K562 (cell line): ENCODE results near the gene DDX41. TPM values are rescaled to one million over a fixed set of nuclear protein-coding genes. Genes with fewer than 3 reads are reported as not detected.

Source experiments
- ATAC-seq: fragments of 200-7000 bp; cut with Tn5 transposase; 3 replicates; pipeline ENCODE4 v1.9.1; 2020; ENCODE audit warnings: moderate library complexity
- BruUV-seq: library from RNA; stranded (reverse); fragments of 400-500 nt; replicated peaks from 2 replicates; lab custom pipeline; 2021; lab: Mats Ljungman, UMichigan
- CTCF ChIA-PET: fragments of 300-600 bp; formaldehyde crosslinking; extraction: SDS; loops from one replicate; lab custom pipeline; 2021; ENCODE audit warnings: low intra/inter-chr PET ratio; lab: Yijun Ruan, JAX
- POLR2A ChIA-PET: fragments of 300-600, 350-650 bp; sonication (Branson Sonifier 250); formaldehyde crosslinking; extraction: SDS; loops from one replicate; lab custom pipeline; 2021; ENCODE audit warnings: antibody characterized with exemption, inconsistent platforms; lab: Yijun Ruan, JAX
- DNase-seq, 4 experiments: peaks; one replicate each; pipeline versions ENCODE4 v3.0.0 to v3.0.0-alpha.2; 2011 to 2018; ENCODE audit warnings: low spot score in 3 of 4, mixed read lengths in 3 of 4; ENCODE audit errors: extremely low read depth in 1 of 4
- FAIRE-seq: peaks from 2 replicates; lab custom pipeline; 2011; peaks lifted over from hg19 to GRCh38; lab: Jason Lieb, UNC
- H2AFZ ChIP-seq: 2 replicates; pipeline ENCODE4 v1.6.0; 2011; ENCODE audit warnings: low read depth, low read length, control low read depth, inconsistent platforms
- H3K27ac ChIP-seq: fragments of 200-600 bp; 3 replicates; pipeline ENCODE4 v1.8.0; 2011; ENCODE audit warnings: low read depth, mild to moderate bottlenecking, control low read depth, inconsistent platforms, low read length, moderate library complexity, mixed read lengths; ENCODE audit errors: extremely low read depth
- H3K27me3 ChIP-seq, 2 experiments: fragments of 300-600 bp in 1 of 2; 2 replicates in 1 of 2; 3 replicates in 1 of 2; pipeline versions ENCODE4 v1.6.0 to v1.8.0; 2011; ENCODE audit warnings: inconsistent platforms in 2 of 2, low read length in 2 of 2, mild to moderate bottlenecking in 1 of 2, mixed read lengths in 1 of 2, moderate library complexity in 1 of 2; ENCODE audit not compliant: control insufficient read depth in 2 of 2, insufficient read depth in 2 of 2
- H3K36me3 ChIP-seq: fragments of 300-600 bp; 3 replicates; pipeline ENCODE4 v1.8.0; 2011; ENCODE audit warnings: mild to moderate bottlenecking, low read length, inconsistent platforms; ENCODE audit not compliant: control insufficient read depth, insufficient read depth
- H3K4me1 ChIP-seq, 2 experiments: fragments of 200-600 bp in 1 of 2; replicated peaks in 1 of 2; 2 replicates in 1 of 2; 3 replicates in 1 of 2; pipeline versions ENCODE4 v1.5.1 to v1.8.0; 2011; ENCODE audit warnings: inconsistent platforms in 2 of 2, low read length in 2 of 2, mild to moderate bottlenecking in 1 of 2, mixed read lengths in 1 of 2, moderate library complexity in 1 of 2; ENCODE audit not compliant: control insufficient read depth in 2 of 2, insufficient read depth in 2 of 2
- H3K4me2 ChIP-seq: 2 replicates; pipeline ENCODE4 v1.6.1; 2011; ENCODE audit warnings: low read length, control low read depth, inconsistent platforms, mixed read lengths; ENCODE audit not compliant: insufficient read depth
- H3K4me3 ChIP-seq: fragments of 200-600 bp; sonication (generic), shearing (Covaris generic); 2 replicates; pipeline ENCODE4 v1.5.1; 2016; ENCODE audit warnings: control low read depth, inconsistent platforms
- H3K79me2 ChIP-seq: fragments of 200-600 bp; 3 replicates; pipeline ENCODE4 v1.8.0; 2011; ENCODE audit warnings: low read length, inconsistent platforms; ENCODE audit not compliant: control insufficient read depth, insufficient read depth
- H3K9ac ChIP-seq, 2 experiments: 2 replicates each; pipeline versions ENCODE4 v1.6.0 to v1.6.1; 2011; ENCODE audit warnings: low read depth in 2 of 2, low read length in 2 of 2, control low read depth in 1 of 2, inconsistent platforms in 1 of 2, mild to moderate bottlenecking in 1 of 2, mixed read lengths in 1 of 2; ENCODE audit not compliant: insufficient read depth in 1 of 2
- H3K9me1 ChIP-seq: one replicate; pipeline ENCODE4 v1.6.0; 2011; ENCODE audit warnings: inconsistent platforms, mild to moderate bottlenecking, low read length, moderate library complexity; ENCODE audit not compliant: control insufficient read depth, insufficient read depth
- H3K9me3 ChIP-seq: replicated peaks from 2 replicates; pipeline ENCODE4 v1.5.1; 2011; ENCODE audit warnings: low read depth, low read length, inconsistent platforms; ENCODE audit not compliant: control insufficient read depth, insufficient read depth
- H4K20me1 ChIP-seq: replicated peaks from 2 replicates; pipeline ENCODE4 v1.6.1; 2011; ENCODE audit warnings: low read length, inconsistent platforms, mixed read lengths; ENCODE audit not compliant: control insufficient read depth, insufficient read depth
- BRD9 ChIP-seq: fragments of 450-650 bp; IDR thresholded peaks from 2 replicates; pipeline ENCODE4 v1.6.1; 2018; ENCODE audit warnings: low read depth; ENCODE audit not compliant: partially characterized antibody
- CHD2 ChIP-seq: IDR thresholded peaks from 2 replicates; pipeline ENCODE4 v1.6.1; 2011; ENCODE audit warnings: low read depth, low read length
- CREBBP ChIP-seq: IDR thresholded peaks from one replicate; pipeline ENCODE4 v1.6.1; 2012; ENCODE audit warnings: low read depth, mild to moderate bottlenecking, control low read depth, inconsistent platforms, low read length
- DMBX1 ChIP-seq: fragments of 250-450 bp; sonication (Bioruptor Pico); IDR thresholded peaks from 2 replicates; pipeline ENCODE4 v1.8.0; 2022; ENCODE audit warnings: inconsistent platforms, mild to moderate bottlenecking, moderate library complexity, borderline replicate concordance
- HCFC1 ChIP-seq: IDR thresholded peaks from 2 replicates; pipeline ENCODE4 v1.6.1; 2012; ENCODE audit warnings: low read depth, low read length, improper control_type of control experiment
- HOMEZ ChIP-seq: fragments of 250-450 bp; sonication (Bioruptor Pico); IDR thresholded peaks from 2 replicates; pipeline ENCODE4 v1.4.0; 2020; ENCODE audit warnings: mild to moderate bottlenecking, moderate library complexity
- MITF ChIP-seq: IDR thresholded peaks from 2 replicates; pipeline ENCODE4 v1.6.1; 2014; ENCODE audit warnings: antibody characterized with exemption
- NFE2L1 ChIP-seq: fragments of 450-650 bp; IDR thresholded peaks from 2 replicates; pipeline ENCODE4 v1.6.1; 2016; ENCODE audit warnings: missing genetic modification characterization, low read depth, mild to moderate bottlenecking, missing compliant biosample characterization, moderate library complexity, borderline replicate concordance
- ZBTB9 ChIP-seq: fragments of 450-650 bp; formaldehyde crosslinking; IDR thresholded peaks from 2 replicates; pipeline ENCODE4 v1.4.0; 2020; ENCODE audit warnings: mild to moderate bottlenecking, moderate library complexity
- ZNF609 ChIP-seq: sonication (generic); formaldehyde crosslinking; IDR thresholded peaks from 2 replicates; pipeline ENCODE4 v1.8.1; 2023; ENCODE audit warnings: missing genetic modification reagents, mild to moderate bottlenecking, borderline replicate concordance
- ZNF76 ChIP-seq: fragments of 250-450 bp; sonication (Bioruptor Pico); IDR thresholded peaks from 2 replicates; pipeline ENCODE4 v1.4.0; 2020; ENCODE audit warnings: mild to moderate bottlenecking, moderate library complexity, borderline replicate concordance
- WGBS: fragments of 100-300 bp; shearing (Covaris generic); methylation state at CpG from one replicate; pipeline ENCODE4 v1.1.6; 2016; ENCODE audit warnings: low coverage, mixed read lengths; ENCODE audit not compliant: insufficient coverage; ENCODE audit errors: missing lambda C conversion rate; 5-methylcytosine and 5-hydroxymethylcytosine counted together
- in situ Hi-C: fragments of 300-500 bp; cut with MboI; formaldehyde crosslinking; loops from 4 replicates; pipeline ENCODE4 v1.15.0; 2018; ENCODE audit warnings: inconsistent platforms, mixed read lengths
- intact Hi-C: fragments of 100-400 bp; cut with micrococcal nuclease; formaldehyde crosslinking; loops from 2 replicates; pipeline ENCODE4 v1.14.2; 2022
- polyA plus RNA-seq, 8 experiments: library from polyadenylated mRNA; depleted of rRNA in 4 of 8; stranded (reverse) in 5 of 8; unstranded in 3 of 8; fragments of >200 nt; fragmentation: Nextera tagmentation in 2 of 8; fragmentation: Illumina TruSeq in 1 of 8; extraction: Ambion mirVana in 2 of 8; extraction: Trizol in 1 of 8; gene quantifications; 2 replicates each; pipeline versions ENCODE4 v1.2.1 to v1.2.3, GENCODE V29; 2011 to 2014; ENCODE audit warnings: inconsistent platforms in 1 of 8, missing spikeins in 1 of 8
- total RNA-seq, 7 experiments: library from RNA; depleted of rRNA in 6 of 7; stranded (reverse); fragments of >200 nt in 6 of 7; fragmentation: Illumina TruSeq in 2 of 7; extraction: Trizol in 2 of 7; gene quantifications; 2 replicates each; pipeline versions ENCODE4 v1.2.1 to v1.2.3, GENCODE V29; 2011 to 2021; ENCODE audit warnings: low replicate concordance in 1 of 7

DDX41 gene
- total and polyA plus RNA-seq, 9 of the 15 experiments (the other 6 are each of a cell fraction or from before 2014, with no cell fraction given) = 38.2 to 284 (median 116) TPM

- peak overlapping the region; percentile 23; the same call in 1 of the 3 replicates for H3K27ac ChIP-seq
- intact Hi-C loops = loop anchor here (1.0 kb wide), 1 partner anchor 10 kb away; no protein-coding TSS in a partner anchor
- H3K79me2 ChIP-seq = peaks cover 38% of the 10 kb centered on the region
- ChIA-PET CTCF (interaction anchor here (0.6 to 2.2 kb wide), 3 partner anchors 9 to 19 kb away, joined by 3 to 19 read pairs (median 4); no protein-coding TSS in a partner anchor), POLR2A (interaction anchor here (1.0 to 4.0 kb wide), 9 partner anchors 10 to 37 kb away, joined by 3 to 21 read pairs (median 7); partner anchors contain the start of genes DBN1 and DOK3)
- peak; percentile 70 for FAIRE-seq
- DNase-seq = peak; percentile 94 to 97 (median 96)
- peak; percentile 87 for ATAC-seq
- H3K4me1 ChIP-seq = peaks cover 40 to 79% of the 10 kb centered on the region in 2 experiments
- 2% methylated on average over 18 of the region's 43 CpGs for WGBS
- no peaks in the 10 kb centered on the region for H3K9me1 ChIP-seq
- H4K20me1 ChIP-seq = peaks cover 3% of the 10 kb centered on the region; the same call in 1 of the 2 replicates
- in situ Hi-C loops = no loop called here
- H2AFZ ChIP-seq = no peak overlapping the region
- BruUV-seq = no TSS peak
- H3K9ac ChIP-seq = no peak overlapping the region
- no peaks in the 10 kb centered on the region for H3K27me3 ChIP-seq
- no peaks in the 10 kb centered on the region for H3K9me3 ChIP-seq
- H3K4me3 ChIP-seq = no peak overlapping the region
- 0 out of 2 replicates have a peak overlapping the region, but pooled peaks have one; percentile 6 for H3K4me2 ChIP-seq
- peaks cover 84% of the 10 kb centered on the region; the same call in 2 of the 3 replicates for H3K36me3 ChIP-seq
- TF ChIP-seq BRD9 (no peak), ZNF609 (CRISPR knock-in tag) (no peak), ZBTB9 (CRISPR knock-in tag) (peak; percentile 67; the same call in 1 of the 2 replicates), DMBX1 (peak; percentile 28; the same call in 1 of the 2 replicates), CREBBP (no peak), HOMEZ (CRISPR knock-in tag) (no peak), NFE2L1 (tag) (no peak), HCFC1 (peak; percentile 42), CHD2 (no peak), MITF (no peak), ZNF76 (CRISPR knock-in tag) (0 out of 2 replicates have a peak, but pooled peaks have one; percentile 26)
Measured at GRCh38 chr5:177491429-177491945, 25.3 kb downstream of the DDX41 start.
